GM19193 (cell line): Measurements from ENCODE around the gene GLIS1.

Experiments used
- POLR2A ChIP-seq: IDR thresholded peaks from 4 replicates; pipeline ENCODE4 v1.6.1; 2011; ENCODE audit not compliant: insufficient read depth, insufficient read length; ENCODE audit errors: extremely low read depth

Gene GLIS1

GRCh38 chr1:53638360-53639035, 100.5 kb downstream of the GLIS1 start:
- TF ChIP-seq POLR2A: no peak

- no peak for TF ChIP-seq POLR2A
These were observed 101.2 kb downstream of the GLIS1 start for GRCh38 chr1:53637511-53638359.

GRCh38 chr1:53636621-53637171, 102.3 kb downstream of the GLIS1 start:
- no peak for TF ChIP-seq POLR2A

GRCh38 chr1:53634571-53634979, 104.4 kb downstream of the GLIS1 start:
- no peak for TF ChIP-seq POLR2A

- TF ChIP-seq POLR2A: no peak
These were observed 105.8 kb downstream of the GLIS1 start for GRCh38 chr1:53633073-53633704.

GRCh38 chr1:53631622-53632310, 107.2 kb downstream of the GLIS1 start:
- TF ChIP-seq POLR2A: no peak

GRCh38 chr1:53629101-53629691, 109.8 kb downstream of the GLIS1 start:
- TF ChIP-seq POLR2A: no peak

GRCh38 chr1:53628286-53628955, 110.5 kb downstream of the GLIS1 start:
- no peak for TF ChIP-seq POLR2A

- TF ChIP-seq POLR2A: no peak
These were observed 111.3 kb downstream of the GLIS1 start for GRCh38 chr1:53627666-53628065.

- no peak for TF ChIP-seq POLR2A
These were observed 111.9 kb downstream of the GLIS1 start for GRCh38 chr1:53627031-53627430.

- no peak for TF ChIP-seq POLR2A
These were observed 112.3 kb downstream of the GLIS1 start for GRCh38 chr1:53626616-53627015.

GRCh38 chr1:53625766-53626520, 113.0 kb downstream of the GLIS1 start:
- TF ChIP-seq POLR2A: no peak

GRCh38 chr1:53625049-53625448, 113.9 kb downstream of the GLIS1 start:
- TF ChIP-seq POLR2A: no peak
